ENCODE results near the gene CELSR2. TPM values are rescaled to one million over a fixed set of nuclear protein-coding genes. Genes with fewer than 3 reads are reported as not detected.
"Not testable (repeated sequence)": the region's sequence is repeated elsewhere in the genome, so short reads cannot be mapped to it uniquely, and the experiment has no call there.

The CELSR2 gene
- total RNA-seq, 2 experiments from 2014 or later: 6.9 to 12.5 TPM

DNA sequence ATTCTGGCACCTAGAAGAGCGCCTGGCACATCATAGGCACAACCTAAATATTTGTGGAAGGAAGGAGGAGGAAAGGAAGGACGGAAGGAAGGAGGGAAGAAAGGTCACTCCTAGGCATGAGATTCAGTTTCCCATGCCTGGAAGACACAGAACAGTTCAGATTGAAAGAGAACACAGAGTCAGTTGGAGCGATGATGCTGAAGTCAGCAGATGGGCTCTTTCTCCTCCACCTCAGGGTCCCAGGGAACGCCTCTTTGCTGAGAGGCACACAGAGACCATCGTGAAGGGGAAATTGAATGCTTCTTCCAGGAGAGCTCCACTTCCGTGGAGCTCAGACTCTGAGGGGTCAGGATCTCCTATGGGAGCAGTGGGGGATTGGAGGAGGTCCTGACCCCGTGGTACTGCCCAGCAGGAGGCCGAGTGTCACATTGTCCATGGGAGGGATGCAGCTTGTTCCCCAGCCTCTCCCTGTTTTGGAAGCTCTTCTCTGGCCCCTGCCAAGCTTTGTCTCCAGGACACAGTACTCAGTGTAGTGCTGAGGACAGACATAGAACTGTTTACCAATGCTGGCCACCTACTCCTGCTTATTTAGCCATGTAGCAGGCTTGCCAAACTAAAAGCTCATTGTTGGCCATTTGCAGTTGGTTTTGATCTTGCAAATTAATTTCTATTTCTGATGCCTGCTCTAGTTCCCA lies 55.0 kb downstream of the CELSR2 start:
- no peak for DNase-seq (ENCODE audit: low spot score)
- H3K4me2 ChIP-seq (ENCODE audit: low read length): no peak overlapping the region
- CTCF ChIA-PET (ENCODE audit: unreplicated experiment): interaction anchor here (1.0 kb wide), 1 partner anchor 46 kb away, joined by 3 read pairs; no protein-coding TSS in a partner anchor
- no peak for TF ChIP-seq EZH2phosphoT487 (IDR thresholded peaks at IDR 0.05; ENCODE audit: borderline replicate concordance, low read depth, low read length)
- no peak for TF ChIP-seq CTCF (conservative IDR thresholded peaks at IDR 0.05; ENCODE audit: low read length)
- H3K9me2 ChIP-seq (ENCODE audit: insufficient read depth, low read length): no peaks in the 10 kb centered on the region
- no peaks in the 10 kb centered on the region for H3K36me3 ChIP-seq (ENCODE audit: insufficient read depth, low read length)
- no TSS peak for BruUV-seq (replicated peaks)
- intact Hi-C loops (cut with micrococcal nuclease; ENCODE audit: unreplicated experiment): no loop called here
- POLR2A ChIA-PET: interaction anchor here (0.6 kb wide), 1 partner anchor 87 kb away, joined by 3 read pairs; no protein-coding TSS in a partner anchor
- no peak overlapping the region for H3K4me3 ChIP-seq (ENCODE audit: low read depth, low read length, poor library complexity, severe bottlenecking)
- H3K79me2 ChIP-seq (ENCODE audit: insufficient read depth, low read depth, low read length): no peaks in the 10 kb centered on the region
- H3K4me1 ChIP-seq (ENCODE audit: insufficient read depth, low read length, poor library complexity, severe bottlenecking): peaks cover 42% of the 10 kb centered on the region
- no peak overlapping the region for H2AFZ ChIP-seq (ENCODE audit: low read length)
- H3K9me3 ChIP-seq (ENCODE audit: low read length): no peaks in the 10 kb centered on the region
- H4K20me1 ChIP-seq (ENCODE audit: insufficient read depth, low read length): no peaks in the 10 kb centered on the region
- no peak overlapping the region for H3K27ac ChIP-seq (ENCODE audit: low read depth, low read length, poor library complexity, severe bottlenecking)

- H3K4me1 ChIP-seq (ENCODE audit: insufficient read depth, low read length, poor library complexity, severe bottlenecking): peaks cover 42% of the 10 kb centered on the region
- H3K4me3 ChIP-seq (ENCODE audit: low read depth, low read length, poor library complexity, severe bottlenecking); H3K79me2 ChIP-seq (ENCODE audit: insufficient read depth, low read depth, low read length); CTCF ChIA-PET (ENCODE audit: unreplicated experiment); H3K36me3 ChIP-seq (ENCODE audit: insufficient read depth, low read length); H4K20me1 ChIP-seq (ENCODE audit: insufficient read depth, low read length); DNase-seq (ENCODE audit: low spot score); H3K9me2 ChIP-seq (ENCODE audit: insufficient read depth, low read length); H3K4me2 ChIP-seq (ENCODE audit: low read length); intact Hi-C loops (cut with micrococcal nuclease; ENCODE audit: unreplicated experiment); BruUV-seq (replicated peaks); H2AFZ ChIP-seq (ENCODE audit: low read length); H3K9me3 ChIP-seq (ENCODE audit: low read length); H3K27ac ChIP-seq (ENCODE audit: low read depth, low read length, poor library complexity, severe bottlenecking): not testable (repeated sequence)
- POLR2A ChIA-PET: interaction anchor here (1.0 kb wide), 1 partner anchor 23 kb away, joined by 4 read pairs; the partner anchor contains the start of gene PSRC1
Measured at GRCh38 chr1:109305991-109306390, 56.7 kb downstream of the CELSR2 start.

DNA sequence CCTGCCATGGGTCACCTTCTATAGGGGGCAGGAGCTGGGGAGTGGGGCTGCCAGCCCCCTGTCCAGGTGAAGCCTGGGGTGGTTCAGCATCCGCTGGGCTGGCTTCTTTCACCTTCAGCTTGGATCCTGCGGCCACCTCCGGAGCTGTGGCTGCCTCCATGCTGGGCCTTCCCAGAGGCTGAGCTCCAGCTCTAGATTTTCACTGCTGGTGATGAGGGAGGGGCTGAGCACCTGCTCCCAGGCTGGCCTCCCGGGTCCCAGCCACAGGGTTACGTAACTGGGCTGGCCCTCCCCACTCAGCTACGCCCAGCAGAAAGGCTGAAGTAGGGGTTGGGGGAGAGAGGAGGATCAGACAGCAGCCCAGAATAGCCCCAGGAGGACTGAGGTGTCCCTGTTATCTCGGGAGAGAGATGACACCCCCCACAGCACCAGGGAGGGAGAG lies 57.5 kb downstream of the CELSR2 start, which contains the start of gene MYBPHL:
Gene MYBPHL (minus strand): TSS at position 180 of the 442 bp plus-strand sequence. CDS start 20 bp downstream, at position 160.
- no peaks in the 10 kb centered on the region for H3K9me3 ChIP-seq (ENCODE audit: low read length)
- no peaks in the 10 kb centered on the region for H3K79me2 ChIP-seq (ENCODE audit: insufficient read depth, low read depth, low read length)
- peaks cover 42% of the 10 kb centered on the region for H3K4me1 ChIP-seq (ENCODE audit: insufficient read depth, low read length, poor library complexity, severe bottlenecking)
- H3K4me3 ChIP-seq (ENCODE audit: low read depth, low read length, poor library complexity, severe bottlenecking): peak within 1 kb of the TSS; percentile 20
- H3K27ac ChIP-seq (ENCODE audit: low read depth, low read length, poor library complexity, severe bottlenecking): peak within 1 kb of the TSS; percentile 71
- BruUV-seq (replicated peaks): no TSS peak
- H3K36me3 ChIP-seq (ENCODE audit: insufficient read depth, low read length): peaks cover 4% of the 10 kb centered on the region; the same call in 1 of the 2 replicates
- peak within 1 kb of the TSS; percentile 58 for H3K4me2 ChIP-seq (ENCODE audit: low read length)
- H3K9me2 ChIP-seq (ENCODE audit: insufficient read depth, low read length): no peaks in the 10 kb centered on the region
- POLR2A ChIA-PET: interaction anchor here (0.6 to 1.0 kb wide), 5 partner anchors 10 to 276 kb away, joined by 3 to 4 read pairs (median 3); partner anchors contain the start of gene PSRC1
- H4K20me1 ChIP-seq (ENCODE audit: insufficient read depth, low read length): no peaks in the 10 kb centered on the region
- TF ChIP-seq CTCF (conservative IDR thresholded peaks at IDR 0.05; ENCODE audit: low read length) (no peak), EZH2phosphoT487 (IDR thresholded peaks at IDR 0.05; ENCODE audit: borderline replicate concordance, low read depth, low read length) (no peak)
- intact Hi-C loops (cut with micrococcal nuclease; ENCODE audit: unreplicated experiment): no loop called here
- H2AFZ ChIP-seq (ENCODE audit: low read length): peak within 1 kb of the TSS; percentile 40; the same call in 1 of the 2 replicates
- CTCF ChIA-PET (ENCODE audit: unreplicated experiment): interaction anchor here (0.5 to 0.8 kb wide), 3 partner anchors 10 to 120 kb away, joined by 3 read pairs; no protein-coding TSS in a partner anchor
- DNase-seq (ENCODE audit: low spot score): no peak

Measured in OCI-LY7 (cell line).